BE2C (cell line): Measurements from ENCODE around the gene PTGDS.

Source experiments
- DNase-seq: peaks from one replicate; pipeline ENCODE4 v3.0.0-alpha.2; 2020
- H3K27me3 ChIP-seq: fragments of 250-450 bp; sonication (Bioruptor Pico); 2 replicates; pipeline ENCODE4 v1.5.1; 2020; ENCODE audit warnings: mild to moderate bottlenecking
- H3K36me3 ChIP-seq: fragments of 250-450 bp; sonication (Bioruptor Pico); 2 replicates; pipeline ENCODE4 v1.5.1; 2020; ENCODE audit warnings: mild to moderate bottlenecking
- H3K4me1 ChIP-seq: fragments of 250-450 bp; sonication (Bioruptor Pico); 2 replicates; pipeline ENCODE4 v1.5.1; 2020
- H3K4me3 ChIP-seq: 2 replicates; pipeline ENCODE4 v1.5.1; 2011; ENCODE audit warnings: low read depth, low read length
- H3K9me3 ChIP-seq: fragments of 250-450 bp; sonication (Bioruptor Pico); 2 replicates; pipeline ENCODE4 v1.5.1; 2020
- TF ChIP-seq, protein P1 (sequence below): IDR thresholded peaks from 2 replicates; pipeline ENCODE4 v1.5.1; 2012; ENCODE audit warnings: mild to moderate bottlenecking, low read depth, low read length

The PTGDS gene

DNA sequence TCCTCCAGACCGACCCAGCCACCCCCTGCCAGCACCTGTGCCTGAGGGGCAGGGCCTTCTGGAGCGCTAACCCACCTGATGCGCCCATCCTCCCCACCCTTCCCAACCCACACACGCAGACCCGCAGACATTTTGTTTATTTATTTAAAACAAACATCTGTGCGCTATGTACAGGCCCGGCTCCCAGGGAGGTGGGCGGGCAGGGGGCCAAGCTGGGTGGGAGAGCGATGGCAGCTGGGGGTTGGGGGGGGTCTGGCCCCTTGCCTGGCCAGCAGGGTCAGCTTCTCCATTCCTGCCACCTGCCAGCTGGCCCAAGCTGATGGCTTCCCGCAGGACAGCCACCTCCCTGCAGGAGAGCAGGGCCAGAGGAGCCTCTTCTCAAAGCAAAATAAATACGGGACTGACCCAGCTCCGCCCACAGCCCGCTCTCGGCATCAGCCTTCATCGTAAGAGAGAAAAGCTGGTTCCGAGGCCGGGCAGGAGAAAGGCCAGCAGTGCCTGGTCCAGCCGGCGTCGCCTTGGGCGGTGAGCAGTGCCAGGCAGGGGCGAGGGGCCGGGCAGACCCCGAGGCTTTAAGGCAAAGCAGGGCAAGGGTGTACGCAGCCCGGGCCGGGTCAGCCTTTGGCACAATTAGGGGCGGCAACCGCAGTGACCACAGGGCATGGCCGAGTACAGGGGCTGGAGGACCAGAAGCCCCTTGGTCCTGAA, 30.0 kb downstream of the PTGDS start:
- no peaks in the 10 kb centered on the region for H3K27me3 ChIP-seq
- H3K4me1 ChIP-seq = no peaks in the 10 kb centered on the region
- H3K36me3 ChIP-seq = peaks cover under 1% of the 10 kb centered on the region
- no peak overlapping the region for H3K4me3 ChIP-seq
- TF ChIP-seq, protein P1, sequence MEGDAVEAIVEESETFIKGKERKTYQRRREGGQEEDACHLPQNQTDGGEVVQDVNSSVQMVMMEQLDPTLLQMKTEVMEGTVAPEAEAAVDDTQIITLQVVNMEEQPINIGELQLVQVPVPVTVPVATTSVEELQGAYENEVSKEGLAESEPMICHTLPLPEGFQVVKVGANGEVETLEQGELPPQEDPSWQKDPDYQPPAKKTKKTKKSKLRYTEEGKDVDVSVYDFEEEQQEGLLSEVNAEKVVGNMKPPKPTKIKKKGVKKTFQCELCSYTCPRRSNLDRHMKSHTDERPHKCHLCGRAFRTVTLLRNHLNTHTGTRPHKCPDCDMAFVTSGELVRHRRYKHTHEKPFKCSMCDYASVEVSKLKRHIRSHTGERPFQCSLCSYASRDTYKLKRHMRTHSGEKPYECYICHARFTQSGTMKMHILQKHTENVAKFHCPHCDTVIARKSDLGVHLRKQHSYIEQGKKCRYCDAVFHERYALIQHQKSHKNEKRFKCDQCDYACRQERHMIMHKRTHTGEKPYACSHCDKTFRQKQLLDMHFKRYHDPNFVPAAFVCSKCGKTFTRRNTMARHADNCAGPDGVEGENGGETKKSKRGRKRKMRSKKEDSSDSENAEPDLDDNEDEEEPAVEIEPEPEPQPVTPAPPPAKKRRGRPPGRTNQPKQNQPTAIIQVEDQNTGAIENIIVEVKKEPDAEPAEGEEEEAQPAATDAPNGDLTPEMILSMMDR = no peak
- H3K9me3 ChIP-seq = no peaks in the 10 kb centered on the region
- no peak for DNase-seq

DNA sequence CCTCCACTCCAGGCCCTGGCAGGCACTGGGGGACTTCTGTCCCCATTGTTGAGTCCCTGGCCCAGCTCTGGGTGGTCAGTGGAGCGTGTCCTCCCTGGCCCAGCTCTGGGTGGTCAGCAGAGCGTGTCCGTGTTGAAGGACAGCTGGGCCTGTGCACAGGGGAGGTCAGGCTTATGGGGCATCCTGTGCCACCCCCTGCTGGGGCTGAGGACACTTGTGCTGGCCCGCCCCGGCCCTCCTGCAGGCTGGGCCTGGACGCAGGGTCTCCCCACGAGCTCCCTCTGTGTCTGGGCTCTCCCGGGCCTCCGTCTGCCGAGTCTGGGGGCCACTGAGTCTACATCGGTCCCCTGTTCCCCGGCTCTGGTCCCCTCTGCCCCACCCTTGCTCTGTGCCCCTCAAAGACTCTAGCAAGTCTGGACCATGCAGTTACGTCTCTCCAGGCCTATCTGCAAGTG, 30.5 kb downstream of the PTGDS start:
- Histone ChIP-seq H3K4me3 (no peak overlapping the region), H3K4me1 (no peaks in the 10 kb centered on the region), H3K27me3 (no peaks in the 10 kb centered on the region), H3K9me3 (no peaks in the 10 kb centered on the region), H3K36me3 (peaks cover 5% of the 10 kb centered on the region)
- no peak for DNase-seq
- TF ChIP-seq, protein P1 = no peak

DNA sequence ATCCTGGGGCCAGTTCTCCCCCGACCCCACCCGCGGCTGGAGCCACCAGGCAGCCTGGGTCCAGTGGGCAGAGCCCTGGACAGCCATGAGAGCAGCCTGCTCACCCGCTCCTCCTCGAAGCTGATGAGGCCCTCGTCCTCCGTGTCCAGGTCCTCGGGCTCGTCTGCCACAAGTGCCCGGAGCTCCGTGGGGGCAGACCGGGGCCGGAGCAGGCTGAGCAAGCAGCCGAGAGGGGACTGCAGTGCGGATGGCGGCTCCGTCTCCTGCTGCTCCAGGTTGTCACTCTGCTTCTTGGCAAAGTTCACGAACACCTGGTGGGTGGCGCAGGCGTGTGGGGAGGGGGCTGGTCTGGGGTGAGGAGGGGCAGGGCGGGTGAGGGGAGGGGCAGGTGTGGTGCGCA, 31.0 kb downstream of the PTGDS start:
- H3K4me3 ChIP-seq = no peak overlapping the region
- no peak for DNase-seq

DNA sequence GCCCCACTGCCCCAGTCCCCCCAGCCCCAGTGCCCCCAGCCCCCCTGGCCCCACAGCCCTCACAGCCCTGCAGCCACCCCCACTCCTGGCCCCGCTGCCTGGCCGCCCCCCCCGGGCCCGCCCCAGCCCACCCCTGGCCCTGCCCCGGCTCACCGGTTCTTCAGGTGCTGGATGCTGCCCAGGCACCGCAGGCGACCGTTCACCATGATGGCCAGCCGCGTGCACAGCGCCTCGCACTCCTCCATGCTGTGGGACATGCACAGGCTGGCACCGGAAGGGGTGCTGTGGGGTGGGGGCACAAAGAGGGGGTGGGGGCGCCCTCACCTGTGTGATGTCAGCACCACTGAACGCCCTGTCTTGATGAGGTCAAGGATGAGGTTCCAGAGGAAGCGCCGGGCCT, 31.9 kb downstream of the PTGDS start:
- H3K4me3 ChIP-seq = no peak overlapping the region
- H3K4me1 ChIP-seq = no peaks in the 10 kb centered on the region
- no peaks in the 10 kb centered on the region for H3K27me3 ChIP-seq
- DNase-seq = no peak
- no peaks in the 10 kb centered on the region for H3K9me3 ChIP-seq
- TF ChIP-seq, protein P1 = no peak
- peaks cover 10% of the 10 kb centered on the region for H3K36me3 ChIP-seq

More for the DNA sequence above, 31.0 kb downstream of the PTGDS start:
- TF ChIP-seq, protein P1 = no peak
- Histone ChIP-seq H3K27me3 (no peaks in the 10 kb centered on the region), H3K9me3 (no peaks in the 10 kb centered on the region), H3K36me3 (peaks cover 5% of the 10 kb centered on the region), H3K4me1 (no peaks in the 10 kb centered on the region)

DNA sequence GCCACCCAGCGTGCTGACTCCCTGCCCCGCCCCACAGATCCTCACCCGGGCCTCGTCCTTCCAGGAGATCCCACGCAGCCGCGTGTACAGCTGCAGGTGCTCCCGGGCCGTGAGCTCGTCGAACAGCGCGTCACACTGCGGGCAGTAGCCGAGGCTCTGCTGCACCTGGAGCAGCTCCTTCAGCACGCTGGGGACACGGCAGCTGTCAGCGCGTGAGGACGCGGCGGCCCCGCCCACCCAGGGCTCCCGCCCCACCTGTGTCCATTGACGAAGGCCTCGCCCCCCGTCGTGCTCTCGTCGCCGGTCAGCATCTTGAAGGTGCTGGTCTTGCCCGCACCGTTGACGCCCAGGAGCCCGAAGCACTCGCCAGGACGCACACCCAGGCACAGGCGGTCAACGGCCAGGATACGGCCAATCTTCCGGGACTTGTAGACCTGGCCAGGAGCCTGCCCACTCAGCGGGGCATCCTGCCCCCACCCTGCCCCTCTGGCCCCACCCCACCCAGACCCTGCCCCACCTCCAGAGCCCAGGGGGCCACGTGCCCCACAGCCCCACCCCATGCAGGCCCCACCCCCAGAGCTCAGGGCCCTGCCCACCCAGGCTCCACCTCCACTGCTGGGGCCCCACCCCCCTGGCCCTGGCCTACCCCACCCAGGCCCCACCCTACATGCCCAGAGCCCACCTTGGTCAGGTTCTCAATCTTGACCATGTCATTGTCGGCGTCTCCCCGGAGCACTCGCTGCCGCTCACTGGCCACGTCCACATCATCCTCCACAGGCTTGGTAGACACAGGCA, 32.8 kb downstream of the PTGDS start:
- no peak for DNase-seq
- Histone ChIP-seq H3K36me3 (peaks cover 15% of the 10 kb centered on the region), H3K9me3 (no peaks in the 10 kb centered on the region), H3K4me1 (no peaks in the 10 kb centered on the region), H3K27me3 (no peaks in the 10 kb centered on the region), H3K4me3 (no peak overlapping the region)
- TF ChIP-seq, protein P1 = no peak

DNA sequence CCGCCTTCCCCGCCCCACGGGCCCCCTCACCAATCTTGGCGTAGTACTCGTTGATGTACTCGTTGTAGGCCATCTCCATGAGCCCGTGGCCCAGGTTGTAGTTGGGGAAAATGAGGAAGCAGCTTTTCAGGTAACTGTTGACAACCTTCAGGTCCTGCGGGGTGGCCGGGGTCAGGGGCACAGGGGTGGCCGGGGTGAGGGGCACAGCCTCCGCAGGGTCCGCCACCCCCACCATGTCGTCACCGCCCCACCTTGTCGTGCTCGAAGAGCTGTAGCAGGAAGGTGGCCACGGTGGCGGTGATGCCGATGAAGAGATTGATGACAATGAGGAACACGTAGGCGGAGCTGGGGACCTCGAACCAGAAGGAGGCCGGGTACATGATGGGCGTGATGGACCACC, 33.9 kb downstream of the PTGDS start:
- H3K4me3 ChIP-seq = no peak overlapping the region
- H3K27me3 ChIP-seq = no peaks in the 10 kb centered on the region
- no peaks in the 10 kb centered on the region for H3K4me1 ChIP-seq
- peaks cover 19% of the 10 kb centered on the region for H3K36me3 ChIP-seq
- no peaks in the 10 kb centered on the region for H3K9me3 ChIP-seq
- TF ChIP-seq, protein P1 = no peak
- no peak for DNase-seq
